Hematopoietic multipotent progenitor cell (in vitro differentiated cells): Measurements from ENCODE around the gene CYB5R2. TPM values are rescaled to one million over a fixed set of nuclear protein-coding genes. Genes with fewer than 3 reads are reported as not detected.

Experiments
- DNase-seq, 3 donors: peaks; one replicate each; pipeline ENCODE4 v3.0.0-alpha.2; 2011 to 2015; ENCODE audit warnings: low read depth in 2 of 3, low spot score in 2 of 3
- total RNA-seq: library from RNA; depleted of rRNA; stranded (reverse); fragments of >200 nt; gene quantifications from one replicate; pipeline ENCODE4 v1.2.3, GENCODE V29; 2012

Gene CYB5R2
- total RNA-seq, 1 donor, result not detected

- no peak for DNase-seq
These were observed 33.7 kb downstream of the CYB5R2 start for GRCh38 chr11:7639643-7640025.

DNA sequence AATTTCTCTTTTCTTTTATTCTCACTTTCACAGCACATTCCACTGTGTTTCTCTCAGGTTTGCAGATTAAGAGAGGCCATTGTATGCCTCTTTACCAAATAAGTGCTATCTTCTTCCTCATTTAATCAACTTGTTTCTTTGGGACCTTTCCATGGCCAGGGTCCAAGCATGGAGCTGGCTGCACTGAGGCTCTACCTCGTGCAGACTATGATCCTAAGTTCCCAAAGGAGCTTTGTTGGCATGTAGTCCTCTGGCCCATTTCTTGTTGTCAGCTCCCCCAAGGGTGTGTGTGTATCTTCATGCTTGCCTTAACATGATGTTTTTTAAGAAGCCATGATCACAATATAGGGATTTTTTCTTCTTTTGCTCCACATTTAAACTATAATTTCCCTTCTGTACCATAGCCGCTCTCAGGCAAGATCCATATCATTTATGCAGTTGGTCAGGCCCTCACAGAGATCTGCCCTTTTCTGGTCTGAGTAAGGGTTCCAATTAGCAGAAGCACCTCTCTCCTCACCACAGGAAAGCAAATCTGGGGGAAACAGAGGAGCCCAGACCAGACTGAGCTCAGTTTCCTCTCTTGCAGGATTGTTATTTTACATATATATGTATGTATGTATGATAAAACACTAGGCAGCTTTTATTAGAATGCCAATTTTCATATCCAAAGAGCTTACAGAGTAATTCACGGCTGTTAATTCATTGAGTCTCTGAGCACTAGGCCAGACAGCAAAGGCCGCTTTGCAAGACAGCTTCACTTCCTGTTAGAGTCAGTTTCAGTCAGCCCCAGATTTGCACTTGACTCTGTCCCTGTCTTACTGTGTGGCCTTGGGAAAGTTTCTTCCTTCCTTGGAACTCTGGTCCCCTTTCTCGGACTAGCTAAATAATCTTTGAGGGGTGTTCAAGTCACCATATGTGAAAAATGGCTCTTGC is 34.3 kb downstream of the CYB5R2 start:
- no peak for DNase-seq

GRCh38 chr11:7637447-7638157 is 35.7 kb downstream of the CYB5R2 start:
- DNase-seq, result no peak

DNA sequence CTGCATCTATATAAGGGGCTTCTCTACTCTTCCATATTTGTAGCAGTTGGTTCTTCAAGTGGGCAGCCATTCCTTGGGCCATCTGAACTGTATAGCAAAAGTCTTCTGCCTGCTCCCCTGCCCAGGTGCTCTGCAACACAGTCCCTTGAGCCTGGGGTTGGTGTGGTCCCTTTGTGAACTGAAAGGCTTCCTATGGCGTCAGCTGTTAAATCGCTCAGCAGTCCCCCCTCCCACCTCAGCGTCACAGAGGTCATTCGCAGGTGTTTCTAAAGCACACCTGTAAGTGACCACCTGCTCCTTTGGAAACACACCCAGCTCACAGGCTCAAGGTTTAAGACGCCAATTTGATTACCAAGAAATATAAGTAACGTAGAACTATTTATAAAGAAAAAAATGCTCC is 37.0 kb downstream of the CYB5R2 start:
- no peak for DNase-seq

- no peak for DNase-seq
These were observed 37.6 kb downstream of the CYB5R2 start for GRCh38 chr11:7635708-7636107.

GRCh38 chr11:7635137-7635536 is 38.2 kb downstream of the CYB5R2 start:
- DNase-seq, result no peak

DNA sequence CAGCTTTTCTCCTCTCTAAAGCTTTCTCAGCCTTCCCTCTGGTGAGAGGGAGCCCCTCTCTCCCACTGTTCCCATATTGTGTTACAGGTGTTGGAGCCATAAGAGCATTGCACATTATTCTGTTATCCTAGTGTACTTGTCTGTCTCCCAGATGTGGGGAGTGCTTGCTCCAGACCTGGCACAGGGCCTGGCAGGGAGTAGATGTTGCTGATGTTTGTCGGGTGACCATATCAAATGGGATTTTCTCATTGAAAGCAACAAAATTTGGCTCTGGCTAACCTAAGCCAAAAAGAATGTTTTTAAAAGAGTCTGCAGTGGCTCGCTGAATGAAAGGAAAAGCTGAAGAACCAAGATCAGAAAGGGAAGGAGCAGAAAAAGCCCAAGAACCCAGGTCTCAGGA is 41.1 kb downstream of the CYB5R2 start:
- DNase-seq, result no peak

DNA sequence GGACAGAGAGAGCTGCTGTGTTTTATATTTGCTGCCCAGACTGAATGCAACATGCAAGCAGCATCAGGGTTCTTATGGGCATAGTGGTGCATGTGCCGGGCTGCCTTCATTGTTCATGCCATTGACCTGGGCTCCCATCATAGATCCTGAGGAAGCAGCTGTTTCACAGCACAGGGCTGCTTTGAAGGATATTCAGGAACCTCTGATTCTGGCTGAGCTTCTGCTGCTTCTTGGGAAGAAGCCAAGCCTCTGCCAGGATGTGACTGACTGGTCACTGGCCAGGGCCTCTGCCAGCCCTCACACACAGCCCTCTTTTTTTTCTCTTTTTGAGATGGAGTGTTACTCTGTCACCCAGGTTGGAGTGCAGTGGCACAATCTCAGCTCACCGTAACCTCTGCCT is 43.3 kb downstream of the CYB5R2 start:
- no peak for DNase-seq

DNA sequence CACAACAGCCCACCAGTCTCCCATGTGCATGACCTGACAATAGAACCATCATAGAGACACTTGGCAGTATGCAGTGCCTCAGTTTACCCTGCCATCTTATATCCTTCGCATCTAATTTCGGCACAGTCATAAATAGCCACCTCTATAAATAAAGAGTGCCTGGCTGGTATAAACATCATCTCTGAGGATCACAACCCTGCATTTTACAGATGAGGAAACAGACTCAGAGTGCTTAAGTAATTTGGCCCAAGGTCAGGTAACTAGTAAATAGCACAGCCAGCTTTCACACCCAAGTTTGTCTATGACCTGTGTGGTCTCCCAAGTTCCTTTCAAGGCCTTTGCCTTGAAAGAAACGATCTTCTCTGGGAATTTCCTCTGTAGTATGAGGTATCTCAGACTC is 44.6 kb downstream of the CYB5R2 start:
- no peak for DNase-seq

DNA sequence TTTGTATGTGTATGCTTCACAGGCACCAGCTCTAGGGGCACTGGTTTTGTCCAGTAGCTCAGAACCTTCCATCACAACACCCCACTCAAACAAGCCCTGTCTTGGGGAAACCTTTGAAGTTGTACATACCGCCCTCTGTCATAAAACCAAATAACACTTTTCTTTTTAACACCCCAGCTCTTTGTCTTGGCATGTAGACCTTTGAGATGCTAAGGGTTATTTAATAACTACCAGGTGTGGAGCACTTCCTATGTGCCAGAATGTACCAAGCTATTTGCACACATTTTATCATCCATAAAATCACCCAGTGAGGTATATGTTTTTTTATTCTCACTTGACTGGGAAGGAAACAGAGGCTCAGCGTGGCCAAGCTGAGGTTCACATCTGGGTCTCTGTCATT is 50.6 kb downstream of the CYB5R2 start:
- DNase-seq, result no peak

DNA sequence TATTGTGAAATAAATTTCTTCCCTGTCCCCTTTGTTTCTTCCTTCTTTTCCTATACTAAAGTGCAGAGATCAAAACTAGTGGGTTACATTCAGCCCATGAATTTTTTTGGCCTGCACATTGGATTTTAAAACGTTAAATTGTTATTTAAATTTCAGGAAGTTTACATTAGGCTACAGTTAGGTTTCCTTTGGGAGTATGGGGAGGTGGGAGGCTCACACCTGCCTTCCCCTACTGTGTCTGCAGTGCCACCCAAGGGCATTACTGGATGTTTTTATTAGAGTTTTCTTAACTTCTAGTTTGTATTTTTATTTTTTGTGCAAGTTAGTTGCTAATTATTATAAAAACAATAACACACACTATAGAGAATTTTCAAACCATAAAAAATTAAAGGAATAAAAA is 51.7 kb downstream of the CYB5R2 start:
- DNase-seq, result no peak

- DNase-seq, result no peak
These were observed 52.2 kb downstream of the CYB5R2 start for GRCh38 chr11:7621090-7621489.

DNA sequence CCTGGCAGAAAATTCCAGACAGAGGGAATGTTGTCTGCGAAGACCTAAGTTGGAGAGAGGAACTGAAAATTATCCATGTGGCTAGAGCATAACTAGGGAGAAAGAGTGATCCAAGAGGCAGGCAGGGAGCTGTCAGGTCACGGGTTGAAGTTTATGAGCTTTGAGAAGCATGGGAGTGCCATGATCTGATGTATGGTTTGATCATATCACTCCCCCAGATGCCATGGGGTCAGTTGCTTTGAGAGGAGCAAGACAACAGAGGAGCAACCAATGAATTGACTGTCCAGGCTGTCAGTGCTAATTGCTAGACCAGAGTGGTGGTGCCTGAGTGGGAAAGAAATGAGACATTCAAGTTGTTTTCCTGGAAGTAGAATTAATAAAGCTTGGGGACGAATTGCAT is 54.0 kb downstream of the CYB5R2 start:
- no peak for DNase-seq

DNA sequence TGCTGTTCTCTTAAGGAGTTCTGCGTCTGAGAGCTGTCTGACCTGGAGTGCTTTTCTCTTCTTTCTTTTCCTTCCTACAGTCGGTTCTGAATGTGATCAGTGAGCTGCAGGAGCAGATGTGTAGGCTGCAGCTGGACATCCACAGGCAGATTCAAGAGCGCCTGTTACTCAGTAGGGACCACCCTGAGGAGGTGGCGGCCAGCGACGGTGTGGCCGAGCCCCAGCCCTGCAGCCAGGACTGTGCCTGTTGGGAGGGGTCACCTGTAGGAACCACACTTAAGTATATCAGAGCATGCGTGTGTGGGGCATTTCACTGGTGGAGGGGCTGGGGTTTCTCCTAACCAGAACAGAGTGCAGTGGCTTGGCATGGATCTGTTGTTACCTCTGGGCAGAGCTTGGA is 56.3 kb downstream of the CYB5R2 start:
- DNase-seq, result no peak

Other genes starting within 250 kb of the CYB5R2 start
- not detected for gene OLFML1, start 188.0 kb downstream of the CYB5R2 start, total RNA-seq
- gene PPFIBP2, start 159.5 kb downstream of the CYB5R2 start, total RNA-seq, result 2.2 TPM
- gene OVCH2, start 33.0 kb upstream of the CYB5R2 start, total RNA-seq, result not detected
- not detected for gene OR5P2, start 123.4 kb upstream of the CYB5R2 start, total RNA-seq
- not detected for gene OR5P3, start 157.3 kb upstream of the CYB5R2 start, total RNA-seq